DOHH2 (cell line): ENCODE measurements around the gene DIPK2A.

Source experiments
- H3F3A ChIP-seq: fragments of 200-600 bp; sonication (generic), shearing (Covaris generic); 2 replicates; pipeline ENCODE4 v1.6.0; 2016; ENCODE audit warnings: antibody characterized with exemption, mild to moderate bottlenecking; ENCODE audit not compliant: control insufficient read depth, insufficient read depth
- H3K27ac ChIP-seq: fragments of 200-600 bp; sonication (generic); 2 replicates; pipeline ENCODE4 v1.5.1; 2014; ENCODE audit warnings: low read depth, mild to moderate bottlenecking, low read length, moderate library complexity
- H3K27me3 ChIP-seq: fragments of 200-600 bp; sonication (generic); 2 replicates; pipeline ENCODE4 v1.6.1; 2014; ENCODE audit warnings: mild to moderate bottlenecking, low read length, mixed read lengths; ENCODE audit not compliant: control insufficient read depth
- H3K36me3 ChIP-seq: fragments of 200-600 bp; sonication (generic); 2 replicates; pipeline ENCODE4 v1.6.1; 2014; ENCODE audit warnings: mild to moderate bottlenecking, low read length, moderate library complexity, mixed read lengths; ENCODE audit not compliant: control insufficient read depth
- H3K4me1 ChIP-seq: fragments of 200-600 bp; sonication (generic); 2 replicates; pipeline ENCODE4 v1.6.1; 2014; ENCODE audit warnings: mild to moderate bottlenecking, low read length, mixed read lengths; ENCODE audit not compliant: control insufficient read depth
- H3K4me2 ChIP-seq: fragments of 200-600 bp; sonication (generic); 2 replicates; pipeline ENCODE4 v1.6.0; 2014; ENCODE audit warnings: mild to moderate bottlenecking, low read length, moderate library complexity
- H3K4me3 ChIP-seq: fragments of 200-600 bp; sonication (generic); 2 replicates; pipeline ENCODE4 v1.5.1; 2014; ENCODE audit warnings: mild to moderate bottlenecking, low read length, mixed read lengths
- H3K79me2 ChIP-seq: fragments of 200-600 bp; sonication (generic); 2 replicates; pipeline ENCODE4 v1.6.1; 2014; ENCODE audit warnings: mild to moderate bottlenecking, low read length, mixed read lengths; ENCODE audit not compliant: control insufficient read depth
- H3K9me2 ChIP-seq: fragments of 200-600 bp; sonication (generic); replicated peaks from 2 replicates; pipeline ENCODE4 v1.6.1; 2014; ENCODE audit warnings: mild to moderate bottlenecking, low read length, mixed read lengths; ENCODE audit not compliant: control insufficient read depth
- H3K9me3 ChIP-seq: fragments of 200-600 bp; sonication (generic); 2 replicates; pipeline ENCODE4 v1.6.1; 2014; ENCODE audit warnings: antibody characterized with exemption, low read length, mixed read lengths; ENCODE audit not compliant: control insufficient read depth, insufficient read depth
- H4K20me1 ChIP-seq: fragments of 200-600 bp; sonication (generic); 2 replicates; pipeline ENCODE4 v1.6.0; 2014; ENCODE audit warnings: low read depth, mild to moderate bottlenecking, antibody characterized with exemption, low read length, moderate library complexity; ENCODE audit not compliant: control insufficient read depth, insufficient read depth
- CTCF ChIP-seq: fragments of 200-600 bp; sonication (generic); IDR thresholded peaks from one replicate; pipeline ENCODE4 v1.5.1; 2014; ENCODE audit warnings: antibody characterized with exemption, mild to moderate bottlenecking, low read depth, low read length; ENCODE audit not compliant: poor library complexity, severe bottlenecking
- EZH2phosphoT487 ChIP-seq: fragments of 200-600 bp; sonication (generic); IDR thresholded peaks from 2 replicates; pipeline ENCODE4 v1.6.1; 2017; ENCODE audit warnings: borderline replicate concordance, mild to moderate bottlenecking, antibody characterized with exemption, low read length, moderate library complexity, mixed read lengths

Gene DIPK2A

GRCh38 chr3:143975554-143976152 lies 4.0 kb downstream of the DIPK2A start:
- peak overlapping the region; percentile 99 for H3K4me3 ChIP-seq
- H3K9me3 ChIP-seq, result no peaks in the 10 kb centered on the region
- H3K36me3 ChIP-seq, result peaks cover 19% of the 10 kb centered on the region
- H3K4me1 ChIP-seq, result peaks cover 35% of the 10 kb centered on the region
- H4K20me1 ChIP-seq, result peaks cover 27% of the 10 kb centered on the region
- 0 out of 2 replicates have a peak, but pooled peaks cover 3% of the 10 kb centered on the region for H3F3A ChIP-seq
- peak overlapping the region; percentile 82 for H3K4me2 ChIP-seq
- no peaks in the 10 kb centered on the region for H3K9me2 ChIP-seq
- H3K27me3 ChIP-seq, result no peaks in the 10 kb centered on the region
- peaks cover 84% of the 10 kb centered on the region for H3K79me2 ChIP-seq
- TF ChIP-seq EZH2phosphoT487 (no peak), CTCF (peak; percentile 60)
- no peak overlapping the region for H3K27ac ChIP-seq

GRCh38 chr3:143977341-143978262 lies 6.0 kb downstream of the DIPK2A start:
- H3K27ac ChIP-seq, result no peak overlapping the region
- TF ChIP-seq EZH2phosphoT487 (no peak), CTCF (no peak)
- peak overlapping the region; percentile 28 for H3K4me3 ChIP-seq
- H4K20me1 ChIP-seq, result peaks cover 27% of the 10 kb centered on the region
- H3F3A ChIP-seq, result no peaks in the 10 kb centered on the region
- H3K9me2 ChIP-seq, result no peaks in the 10 kb centered on the region
- H3K79me2 ChIP-seq, result peaks cover 100% of the 10 kb centered on the region
- peak overlapping the region; percentile 82 for H3K4me2 ChIP-seq
- peaks cover 35% of the 10 kb centered on the region for H3K4me1 ChIP-seq
- peaks cover 33% of the 10 kb centered on the region for H3K36me3 ChIP-seq
- no peaks in the 10 kb centered on the region for H3K27me3 ChIP-seq
- no peaks in the 10 kb centered on the region for H3K9me3 ChIP-seq

GRCh38 chr3:143978263-143978631 lies 6.6 kb downstream of the DIPK2A start:
- Histone ChIP-seq H3K27me3 (no peaks in the 10 kb centered on the region), H4K20me1 (peaks cover 27% of the 10 kb centered on the region), H3K4me1 (peaks cover 35% of the 10 kb centered on the region), H3K9me3 (no peaks in the 10 kb centered on the region), H3K4me2 (peak overlapping the region; percentile 82), H3F3A (no peaks in the 10 kb centered on the region), H3K79me2 (peaks cover 100% of the 10 kb centered on the region), H3K27ac (no peak overlapping the region), H3K4me3 (peak overlapping the region; percentile 28; the same call in 1 of the 2 replicates), H3K36me3 (peaks cover 30% of the 10 kb centered on the region), H3K9me2 (no peaks in the 10 kb centered on the region)
- no peak for TF ChIP-seq CTCF
- TF ChIP-seq EZH2phosphoT487, result no peak
